DMS114 treated with DMSO at 0.1 percent for 48 hours (cell line): ENCODE measurements around the gene SAXO1.
"Not testable (repeated sequence)": the region's sequence is repeated elsewhere in the genome, so short reads cannot be mapped to it uniquely, and the experiment has no call there.

Experiments used
- DNase-seq: peaks from one replicate; lab custom pipeline; 2025; ENCODE audit not compliant: unreplicated experiment; lab: John Stamatoyannopoulos, UW

SAXO1 gene

DNA sequence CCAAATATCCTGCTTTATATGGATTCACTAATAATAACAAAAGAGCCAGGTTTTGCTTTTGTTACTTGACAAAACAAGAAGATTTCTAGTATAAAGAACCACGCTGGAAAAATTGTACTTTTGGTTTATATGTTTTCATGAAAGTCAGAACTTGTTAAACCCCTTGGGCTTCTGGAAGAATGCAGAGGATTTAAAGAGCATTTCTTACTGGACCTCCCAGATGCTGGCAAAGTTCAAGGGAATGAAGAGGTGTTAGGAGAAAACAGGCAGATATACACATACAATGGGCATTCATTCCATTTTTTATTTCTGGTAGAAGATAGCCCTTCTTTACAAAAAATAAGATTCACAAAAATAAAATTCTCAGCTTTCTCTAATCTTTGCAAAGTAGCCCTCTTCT is 61.1 kb downstream of the SAXO1 start:
- DNase-seq = no peak

DNA sequence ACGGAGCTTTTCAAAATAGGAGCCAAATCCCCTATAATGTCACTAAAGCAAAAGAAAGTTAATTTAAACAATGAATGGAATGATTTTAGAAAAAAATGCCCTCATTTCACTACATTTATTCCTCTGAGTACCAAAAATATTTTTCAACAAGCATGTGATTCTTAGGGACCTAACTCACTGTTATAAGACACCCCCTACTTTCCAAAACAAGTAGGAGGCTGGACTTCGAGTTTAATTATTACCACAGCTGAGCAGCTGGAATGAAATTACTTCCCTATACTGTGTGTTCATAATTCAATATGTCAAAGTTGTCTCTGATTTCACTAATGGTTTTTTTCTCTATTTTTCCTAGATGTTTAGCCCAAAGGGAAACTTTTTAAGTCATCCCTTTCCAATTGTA is 61.6 kb downstream of the SAXO1 start:
- no peak for DNase-seq

DNA sequence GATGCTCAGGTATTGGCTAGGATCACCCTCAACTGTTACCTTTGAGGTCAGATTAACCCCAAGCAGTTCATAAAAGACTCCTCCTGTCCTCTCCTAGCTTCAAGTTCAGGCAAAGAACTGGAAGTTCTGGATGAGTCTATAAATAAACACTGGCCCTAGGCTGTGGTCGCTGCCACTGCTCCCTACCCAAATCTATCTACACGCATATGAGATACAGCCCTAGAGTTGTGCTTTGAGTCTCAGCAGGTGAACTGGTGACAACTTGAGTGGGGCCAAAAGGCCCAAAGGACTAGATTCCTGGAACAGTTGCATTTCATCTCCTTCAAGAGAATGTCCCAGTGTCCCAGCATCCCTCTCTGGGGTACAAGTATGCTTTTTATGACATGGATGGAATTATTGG is 62.6 kb downstream of the SAXO1 start:
- DNase-seq = no peak

DNA sequence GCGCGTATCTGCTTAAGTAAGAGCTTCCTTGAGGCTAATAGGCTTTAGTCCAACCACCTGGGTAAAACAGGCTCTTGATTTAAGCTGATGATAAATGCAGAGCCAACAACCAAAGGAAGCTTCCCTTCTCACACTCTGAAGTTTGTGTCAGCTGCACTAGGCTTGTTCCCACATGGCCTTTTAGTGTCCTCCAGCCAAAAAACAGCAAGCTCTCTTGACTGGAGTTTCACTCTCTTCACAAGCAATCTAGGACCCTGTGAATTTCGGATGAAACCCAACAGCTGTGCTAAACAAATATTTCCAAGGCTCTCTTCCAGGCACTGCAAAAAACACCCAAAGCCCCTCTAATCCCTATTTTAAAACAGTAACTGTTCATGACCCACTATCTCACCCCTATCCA is 63.9 kb downstream of the SAXO1 start:
- DNase-seq = no peak

DNA sequence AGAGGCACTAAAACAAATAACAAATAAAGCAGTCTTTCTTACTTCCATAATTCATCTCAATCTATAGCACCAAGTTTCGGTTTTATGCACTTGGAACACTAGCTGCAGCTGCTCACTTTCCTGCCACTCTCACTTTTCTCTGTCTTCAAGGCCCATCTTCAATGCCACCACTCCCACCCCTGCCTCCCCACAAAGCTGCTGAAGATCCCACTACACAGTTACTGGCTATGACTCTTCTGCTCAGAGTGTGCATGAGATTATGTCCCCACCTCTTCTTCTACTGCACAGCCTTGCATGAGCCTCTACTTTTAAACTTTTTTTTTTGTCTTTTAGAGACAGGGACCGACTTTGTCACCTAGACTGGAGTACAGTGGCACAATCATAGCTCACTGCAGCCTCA is 77.4 kb downstream of the SAXO1 start:
- DNase-seq = no peak

DNA sequence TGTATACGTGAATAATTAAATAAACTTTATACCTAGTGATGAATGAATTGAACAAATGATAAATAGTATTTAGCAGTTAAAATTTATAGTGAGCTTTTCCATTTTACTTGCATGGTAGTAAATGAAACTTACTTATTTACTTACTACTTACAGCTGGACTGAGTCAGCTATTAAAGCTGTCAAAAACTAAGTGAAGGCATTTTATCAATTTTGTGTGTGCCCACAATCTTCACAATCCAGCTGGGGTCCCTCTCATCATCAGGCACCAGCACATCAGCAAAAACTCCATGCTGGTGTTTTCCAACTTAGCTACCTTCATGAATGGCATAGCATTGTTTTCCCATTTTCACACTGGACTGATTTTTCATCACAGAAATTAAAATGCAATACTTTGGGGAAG is 81.1 kb downstream of the SAXO1 start:
- no peak for DNase-seq

DNA sequence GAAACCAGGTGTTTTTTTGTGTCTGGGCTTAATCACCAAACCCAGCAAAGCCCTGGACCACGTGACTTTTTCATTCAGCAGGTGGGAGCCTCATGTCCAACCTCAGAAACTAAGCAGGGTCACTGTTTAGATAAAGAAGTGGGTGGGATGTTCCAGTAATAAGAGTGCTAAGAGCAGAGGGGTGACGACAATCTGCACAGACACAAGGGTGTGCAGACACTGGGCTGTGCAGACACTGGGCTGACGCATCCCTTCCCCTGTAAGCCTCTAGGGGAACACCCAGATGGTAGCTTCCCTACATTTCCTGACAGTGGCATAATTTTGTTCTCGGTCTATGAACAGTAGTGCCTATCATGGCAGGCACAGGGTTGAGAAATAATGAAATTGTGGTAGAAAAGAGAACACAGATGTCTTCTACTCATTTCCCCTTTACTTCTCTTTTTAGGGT is 85.1 kb downstream of the SAXO1 start:
- DNase-seq = no peak

DNA sequence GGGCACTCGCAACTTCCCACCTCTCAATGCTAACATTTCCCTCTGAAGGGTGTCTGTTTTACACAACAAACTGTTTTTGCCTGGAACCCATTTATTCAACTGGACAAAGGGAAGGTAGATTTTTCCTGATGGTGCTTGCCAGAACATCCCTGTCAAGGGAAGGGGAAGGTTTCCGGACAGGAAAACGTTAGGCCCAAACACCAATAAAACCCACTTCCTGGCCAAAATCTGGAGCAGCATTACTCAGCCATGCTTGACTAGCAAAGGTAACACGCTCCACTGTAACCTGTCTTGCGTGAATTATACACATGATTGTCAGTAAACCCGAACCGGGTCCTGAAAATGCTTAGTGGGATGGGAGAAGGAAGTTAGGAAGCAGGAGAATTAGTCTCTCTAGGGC is 90.2 kb downstream of the SAXO1 start:
- no peak for DNase-seq

DNA sequence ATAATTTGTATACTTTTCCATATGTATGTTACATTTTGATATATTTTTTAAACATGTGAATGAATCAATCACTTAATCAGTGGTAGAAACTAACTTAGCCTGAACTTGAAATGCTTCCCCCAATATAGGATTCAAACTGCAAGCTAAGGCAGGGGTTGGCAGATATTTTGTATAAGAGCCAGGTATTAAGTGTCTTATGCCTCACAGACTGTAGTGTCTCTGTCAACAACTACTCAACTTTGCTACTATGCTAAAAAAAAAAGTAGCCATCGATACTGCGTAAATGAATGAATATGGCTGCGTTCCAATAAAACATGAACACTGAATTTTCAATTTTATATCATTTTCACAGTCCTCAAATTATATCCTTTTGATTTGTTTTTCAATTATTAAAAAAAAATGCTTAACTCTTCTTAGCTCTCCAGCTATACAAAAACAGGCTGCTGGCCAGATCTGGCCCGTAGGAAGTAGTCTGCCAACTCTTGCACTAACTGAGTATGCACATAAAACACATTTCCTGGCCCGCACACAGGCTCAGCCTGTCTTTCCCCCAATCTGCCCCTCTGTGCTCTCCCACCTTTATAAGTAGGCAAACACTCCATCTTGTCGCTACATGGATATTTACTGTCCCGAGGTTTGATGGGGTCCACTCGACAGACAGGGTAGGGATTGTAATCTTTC is 91.8 kb downstream of the SAXO1 start:
- DNase-seq = no peak

DNA sequence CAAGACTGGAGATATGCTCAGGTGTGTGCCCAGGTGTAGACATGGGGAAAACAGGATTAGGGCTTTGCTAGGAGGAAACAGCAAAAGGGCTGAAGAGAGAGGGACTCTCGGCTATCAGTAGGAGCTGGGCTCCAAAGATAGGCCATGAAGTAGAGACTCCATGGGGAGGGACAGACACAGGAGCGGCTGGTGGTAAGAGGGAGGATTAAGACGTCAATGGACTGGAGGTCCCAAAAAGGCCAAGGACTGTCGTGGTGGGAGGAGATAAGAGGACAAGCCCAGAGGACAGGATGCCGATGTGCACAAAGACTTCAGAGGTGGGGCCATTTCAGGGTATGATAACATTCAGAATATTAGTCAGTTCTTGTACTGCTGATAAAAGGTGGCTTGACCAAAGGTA is 93.1 kb downstream of the SAXO1 start:
- DNase-seq = no peak

DNA sequence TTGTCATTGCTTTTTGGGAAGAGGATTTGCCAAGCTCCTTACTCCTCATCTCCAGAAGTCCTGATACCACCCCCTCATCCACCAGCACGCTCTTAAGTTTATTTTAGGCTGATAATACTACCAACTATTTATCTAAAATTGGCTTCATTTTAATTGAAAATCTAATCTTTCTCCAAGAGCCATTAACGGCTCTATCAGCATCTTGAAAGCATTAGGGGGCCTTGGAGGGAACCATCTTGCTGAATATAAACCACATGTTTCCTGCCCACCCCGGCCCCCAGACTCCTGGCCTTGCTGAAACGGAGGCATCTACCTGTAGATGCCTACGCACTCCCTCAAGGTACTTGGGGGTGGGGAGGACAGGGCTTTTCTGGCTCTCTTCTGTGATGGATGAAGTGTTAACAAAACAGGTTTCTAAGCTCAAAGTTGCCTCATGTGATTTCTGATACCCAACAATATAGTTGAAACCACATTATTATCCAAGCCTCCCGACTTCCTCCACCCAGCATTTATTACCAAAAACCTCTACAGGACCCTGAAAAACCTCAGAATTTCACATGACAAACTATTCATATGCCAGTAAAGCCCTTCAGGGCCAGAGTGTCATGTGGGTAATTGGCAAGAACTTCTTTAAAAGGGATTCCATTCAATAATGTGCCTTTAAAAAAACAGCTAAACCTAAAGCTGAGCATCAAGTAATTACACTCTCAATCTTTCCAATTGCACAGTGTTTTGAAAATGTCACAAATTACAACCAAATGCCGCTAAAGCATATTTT is 96.7 kb downstream of the SAXO1 start:
- DNase-seq = no peak

DNA sequence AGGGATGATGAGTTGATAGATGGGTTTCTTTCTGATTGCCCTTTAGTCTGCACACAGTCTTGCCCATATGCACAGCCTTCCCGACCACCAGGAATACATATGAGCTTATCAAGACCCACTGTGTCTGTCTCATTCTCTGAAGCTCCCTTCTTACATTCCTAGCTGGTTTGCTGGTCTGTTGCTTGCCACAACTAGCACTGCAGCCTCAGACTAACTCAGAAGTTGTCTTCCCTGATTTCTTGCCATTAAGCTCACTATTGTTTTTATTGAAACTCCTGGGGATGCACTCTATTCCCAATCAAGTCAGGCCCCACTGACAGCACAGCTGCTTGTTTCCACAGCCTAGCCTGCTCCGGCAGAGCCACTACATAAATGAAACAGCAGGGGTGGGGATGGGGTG is 97.5 kb downstream of the SAXO1 start:
- no peak for DNase-seq

DNA sequence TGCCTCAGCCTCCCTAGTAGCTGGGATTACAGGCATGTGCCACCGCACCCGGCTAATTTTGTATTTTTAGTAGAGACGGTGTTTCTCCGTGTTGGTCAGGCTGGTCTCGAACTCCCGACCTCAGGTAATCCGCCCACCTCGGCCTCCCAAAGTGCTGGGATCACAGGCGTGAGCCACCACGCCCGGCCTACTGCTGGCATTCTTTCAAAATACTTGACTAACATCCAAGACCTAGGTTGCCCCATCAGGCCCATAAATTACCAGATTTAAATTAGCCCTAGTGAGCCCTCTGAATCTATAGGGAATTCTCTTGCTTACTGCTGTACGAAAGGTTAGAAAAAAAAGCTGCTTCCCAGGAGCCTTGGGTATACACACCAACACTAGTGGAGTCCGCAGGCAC is 102.4 kb downstream of the SAXO1 start:
- DNase-seq = not testable (repeated sequence)

DNA sequence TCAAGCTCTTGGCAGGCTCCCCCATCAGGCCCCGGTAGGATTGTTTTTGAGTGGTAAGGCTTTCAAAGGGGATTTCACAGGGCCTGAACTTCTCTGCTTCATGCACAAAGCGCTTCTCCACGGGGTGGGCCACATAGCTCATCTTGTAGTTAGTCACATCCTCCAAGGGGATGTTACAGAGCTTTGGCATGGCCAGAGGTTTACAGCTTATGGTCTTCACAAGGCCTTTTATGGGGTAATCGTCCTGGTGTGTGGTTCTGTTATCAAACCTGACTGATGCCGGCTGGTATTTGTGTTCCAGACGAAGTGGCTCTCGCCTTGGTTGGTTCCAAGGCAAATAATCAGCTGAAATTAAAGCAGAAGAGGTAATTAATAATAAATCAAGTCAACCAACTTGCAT is 104.3 kb downstream of the SAXO1 start:
- no peak for DNase-seq

DNA sequence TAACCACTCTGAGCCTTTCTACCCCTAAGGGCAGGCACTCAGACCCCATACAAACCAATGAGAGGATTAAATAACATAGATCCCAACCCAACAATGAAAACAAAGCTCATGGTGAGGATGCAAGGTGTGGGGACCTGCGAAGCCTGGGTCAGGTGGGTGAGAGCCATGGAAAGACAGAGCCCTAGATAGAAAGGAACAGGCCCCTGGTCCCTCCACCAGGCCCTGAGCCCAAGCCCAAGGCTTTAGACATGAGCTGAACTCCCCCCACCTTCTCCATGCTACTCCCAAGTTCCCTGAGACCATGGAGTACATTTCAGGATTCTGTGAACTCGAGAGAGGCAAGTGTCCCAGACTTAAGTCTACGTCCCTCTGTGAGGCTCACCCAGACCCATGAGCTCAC is 106.5 kb downstream of the SAXO1 start:
- no peak for DNase-seq

DNA sequence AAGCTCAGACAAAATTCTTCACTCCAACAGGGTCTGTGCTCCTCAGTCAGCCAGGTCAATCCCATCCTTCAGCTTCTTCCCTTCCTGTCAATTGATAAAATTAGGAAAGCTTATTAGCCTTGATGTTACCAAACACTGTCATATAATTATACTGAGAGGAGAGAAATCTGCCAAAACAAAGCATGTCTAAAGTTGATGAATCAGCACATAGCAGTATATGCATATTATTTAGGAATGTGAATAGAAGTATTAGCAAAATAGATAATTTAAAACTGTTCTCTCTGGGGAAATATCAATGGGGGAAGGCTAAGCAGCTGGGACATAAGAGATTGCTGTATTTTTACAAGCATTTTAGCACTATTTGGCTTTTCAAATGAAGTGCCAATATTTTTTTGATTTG is 107.1 kb downstream of the SAXO1 start:
- DNase-seq = no peak

DNA sequence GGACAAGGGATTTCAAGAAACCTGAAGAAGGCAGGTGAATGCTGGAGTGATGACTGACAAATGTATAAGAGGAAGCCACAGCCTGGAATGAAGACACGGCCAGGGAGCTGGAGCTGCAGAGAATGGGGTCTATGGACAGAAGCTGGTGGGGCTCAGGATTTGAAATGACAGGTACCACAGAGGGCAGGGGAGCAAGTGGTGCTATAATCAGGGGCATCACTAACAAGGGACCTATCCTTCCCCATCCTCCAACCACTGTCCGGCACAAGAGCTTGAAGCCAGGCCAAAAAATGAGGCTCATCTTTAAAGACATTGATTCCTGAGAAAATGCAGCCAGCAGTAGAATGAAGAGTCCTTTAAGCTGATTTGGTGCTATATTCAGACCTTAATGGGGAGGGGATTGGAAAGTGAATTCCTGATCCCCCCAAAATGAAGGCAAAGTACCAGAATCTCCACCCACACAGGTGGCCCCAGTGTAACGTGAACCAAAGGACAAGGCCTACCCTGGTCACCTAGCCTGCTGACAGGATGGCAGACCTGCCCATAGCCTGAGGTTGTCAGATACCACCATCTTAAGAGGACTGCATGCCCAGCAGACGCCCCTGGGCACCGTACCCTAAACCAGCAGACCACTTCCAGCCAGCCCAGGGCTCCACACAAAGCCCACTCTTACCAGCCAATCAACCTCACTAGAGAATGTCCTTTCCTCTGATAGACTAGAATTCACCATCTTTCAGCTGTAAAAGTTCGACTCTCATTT is 109.2 kb downstream of the SAXO1 start:
- DNase-seq = no peak

DNA sequence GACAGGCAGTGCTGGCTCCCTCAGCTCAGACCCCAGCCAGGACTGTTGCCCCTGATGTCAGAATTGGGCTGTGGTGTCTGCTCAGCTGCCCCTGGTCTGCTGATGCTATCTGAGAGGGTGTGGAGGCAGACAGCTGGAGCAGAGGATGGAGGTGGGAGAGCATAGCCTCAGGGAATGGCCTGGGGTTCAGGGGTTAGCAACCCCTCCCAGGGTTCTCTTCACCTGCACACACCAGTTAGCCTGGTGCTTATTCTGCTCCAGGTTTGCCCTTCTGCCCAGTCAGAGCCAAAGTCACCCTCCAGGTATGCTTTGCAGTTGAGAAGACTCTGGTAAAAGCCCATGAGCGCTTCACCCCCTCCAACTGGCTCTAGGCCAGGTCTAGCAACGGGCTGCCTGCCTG is 109.8 kb downstream of the SAXO1 start:
- DNase-seq = no peak

DNA sequence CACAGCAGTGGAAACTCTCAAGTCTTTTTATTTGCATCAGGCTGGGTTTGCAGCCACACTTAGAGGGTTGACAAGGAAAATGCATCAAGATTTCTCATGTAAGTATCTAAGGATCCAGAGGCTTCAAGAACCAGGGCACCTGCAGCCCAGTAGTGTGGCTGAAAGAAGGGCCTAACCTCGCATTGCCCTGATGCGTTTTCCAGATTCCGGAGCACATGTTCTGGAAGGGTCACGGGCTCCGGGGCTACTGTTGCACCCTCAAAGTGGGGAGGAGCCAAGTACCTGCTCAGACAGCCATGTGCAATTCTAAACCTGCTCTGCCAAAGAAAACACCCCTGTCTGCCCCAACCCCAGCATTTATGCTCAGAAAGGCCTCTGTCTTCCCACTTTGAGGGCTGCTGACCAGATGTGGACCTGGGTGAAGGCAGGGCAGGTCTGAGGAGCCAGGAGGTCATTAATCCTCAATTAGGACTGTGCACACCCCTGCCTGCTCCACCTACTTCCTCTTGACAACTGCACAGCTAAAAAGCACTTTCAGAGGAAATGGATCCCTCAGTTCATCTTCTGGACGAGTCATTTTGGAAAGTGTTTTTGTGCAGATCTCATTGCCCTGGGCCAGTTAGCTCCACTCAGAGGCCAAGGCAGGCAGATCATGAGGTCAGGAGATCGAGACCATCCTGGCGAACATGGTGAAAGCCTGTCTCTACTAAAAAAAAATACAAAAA is 110.7 kb downstream of the SAXO1 start:
- DNase-seq = no peak

DNA sequence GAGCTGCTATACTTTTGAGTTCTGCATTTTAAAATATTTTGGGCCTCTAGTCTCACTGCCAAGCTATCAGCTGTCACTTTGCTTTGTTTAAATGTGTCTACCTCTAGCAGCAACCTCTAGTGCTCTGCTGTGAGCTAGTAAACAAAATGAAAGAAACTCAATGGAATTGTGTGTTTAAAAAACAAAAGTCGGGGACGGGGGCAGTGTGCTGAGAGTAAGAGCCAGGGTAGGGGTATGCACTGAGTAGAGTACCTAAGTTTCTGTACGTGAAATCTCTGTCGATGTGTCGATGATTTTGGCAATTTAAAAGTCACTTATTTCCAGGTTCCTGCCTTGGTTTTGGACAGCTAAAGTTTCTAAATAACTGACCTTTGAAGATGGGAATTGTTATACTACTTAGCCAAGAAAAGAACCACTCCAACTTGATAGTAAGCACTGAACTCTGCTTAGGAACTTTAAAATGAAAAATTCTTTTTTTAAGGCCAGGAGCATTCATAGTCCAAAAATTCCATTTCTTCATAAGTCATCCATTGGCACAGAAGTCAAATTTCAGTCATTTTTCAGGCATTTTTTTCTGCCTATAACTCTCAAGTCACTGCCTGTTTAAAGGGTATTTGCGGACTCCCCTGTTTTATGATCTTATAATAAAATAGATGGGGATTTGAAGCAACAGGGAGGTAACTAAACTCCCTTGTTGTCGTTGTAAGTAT is 111.5 kb downstream of the SAXO1 start:
- no peak for DNase-seq
